HG03196 (cell line): Measurements from ENCODE around the gene COPS4.
"Not testable (repeated sequence)": the region's sequence is repeated elsewhere in the genome, so short reads cannot be mapped to it uniquely, and the experiment has no call there.

Experiments
- ATAC-seq: cut with Tn5 transposase; IDR thresholded peaks from one replicate; pipeline ENCODE4 v1.9.1; 2021; ENCODE audit not compliant: unreplicated experiment

Gene COPS4

GRCh38 chr4:83083925-83084475, 49.0 kb downstream of the COPS4 start:
- ATAC-seq, result no peak

GRCh38 chr4:83084956-83085355, 50.0 kb downstream of the COPS4 start:
- not testable (repeated sequence) for ATAC-seq

- ATAC-seq, result no peak
Measured at GRCh38 chr4:83089410-83090157, 54.6 kb downstream of the COPS4 start.

GRCh38 chr4:83093060-83093640, 58.2 kb downstream of the COPS4 start:
- no peak for ATAC-seq

DNA sequence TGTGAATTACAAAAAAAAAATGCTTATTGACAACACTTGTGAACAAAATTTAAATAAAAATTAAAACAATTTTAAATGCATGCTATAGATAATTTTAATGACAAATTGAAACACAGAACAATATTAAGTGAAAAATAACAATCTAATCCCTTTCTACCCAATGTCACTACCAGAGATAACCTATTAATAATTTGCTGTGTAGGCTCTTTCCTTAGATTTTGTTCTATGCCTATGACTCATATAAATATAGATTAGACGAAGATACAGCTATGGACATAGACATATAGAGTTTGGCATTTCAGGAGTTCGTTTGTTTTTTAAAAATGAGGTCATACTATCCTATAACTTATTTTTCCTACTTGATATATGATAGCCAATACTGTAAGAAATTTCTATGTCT, 61.4 kb downstream of the COPS4 start:
- ATAC-seq, result no peak

GRCh38 chr4:83104991-83105390, 70.0 kb downstream of the COPS4 start:
- ATAC-seq, result no peak

DNA sequence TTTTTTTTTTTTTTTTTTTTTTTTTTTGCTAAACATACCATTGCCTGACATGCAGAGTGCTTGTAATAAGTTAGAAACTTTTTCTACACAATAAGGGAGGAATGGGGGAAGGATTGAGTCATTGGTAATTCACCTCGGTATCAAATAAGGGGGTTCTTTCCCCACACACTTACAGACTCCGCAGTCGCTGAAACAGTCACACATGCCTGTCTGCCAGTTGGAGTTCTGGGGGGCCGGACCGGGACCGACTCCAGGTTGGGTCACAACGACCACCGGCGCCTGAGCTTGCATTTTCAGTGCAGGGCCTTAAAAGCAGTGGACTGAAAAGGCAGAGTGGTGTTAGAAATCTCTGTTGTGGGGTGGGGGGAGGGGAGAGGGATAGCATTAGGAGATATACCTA, 72.6 kb downstream of the COPS4 start:
- ATAC-seq, result no peak

GRCh38 chr4:83108101-83108861, 73.3 kb downstream of the COPS4 start:
- no peak for ATAC-seq

GRCh38 chr4:83109480-83110222, 74.7 kb downstream of the COPS4 start:
- peak; percentile 18 for ATAC-seq

- ATAC-seq, result peak; percentile 66
Measured at GRCh38 chr4:83110223-83110945, 75.4 kb downstream of the COPS4 start.

- no peak for ATAC-seq
Measured at GRCh38 chr4:83110970-83111750, 76.2 kb downstream of the COPS4 start.

DNA sequence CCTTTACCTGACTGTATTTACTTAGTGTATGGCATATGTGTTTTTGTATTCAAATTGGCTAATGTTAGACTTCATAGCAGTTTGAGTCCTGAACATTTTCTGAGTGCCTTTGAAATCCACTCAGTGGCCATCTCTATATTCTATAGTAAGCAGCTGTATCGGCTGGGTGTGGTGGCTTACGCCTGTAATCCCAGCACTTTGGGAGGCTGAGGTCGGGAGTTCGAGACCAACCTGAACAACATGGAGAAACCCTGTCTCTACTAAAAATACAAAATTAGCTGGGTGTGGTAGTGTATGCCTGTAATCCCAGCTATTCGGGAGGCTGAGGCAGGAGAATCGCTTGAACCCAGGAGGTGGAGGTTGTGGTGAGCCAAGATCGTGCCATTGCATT, 76.8 kb downstream of the COPS4 start:
- ATAC-seq, result not testable (repeated sequence)

GRCh38 chr4:83112231-83112630, 77.2 kb downstream of the COPS4 start:
- peak; percentile 32 for ATAC-seq

- no peak for ATAC-seq
Measured at GRCh38 chr4:83112678-83113428, 77.9 kb downstream of the COPS4 start.

GRCh38 chr4:83113429-83113786, 78.4 kb downstream of the COPS4 start:
- no peak for ATAC-seq

GRCh38 chr4:83114576-83114975, 79.6 kb downstream of the COPS4 start, which contains the start of gene PLAC8:
PLAC8 (minus strand) TSS chr4:83114729; CDS start chr4:83107921, 6,808 bp downstream.
- peak; percentile 44 for ATAC-seq

DNA sequence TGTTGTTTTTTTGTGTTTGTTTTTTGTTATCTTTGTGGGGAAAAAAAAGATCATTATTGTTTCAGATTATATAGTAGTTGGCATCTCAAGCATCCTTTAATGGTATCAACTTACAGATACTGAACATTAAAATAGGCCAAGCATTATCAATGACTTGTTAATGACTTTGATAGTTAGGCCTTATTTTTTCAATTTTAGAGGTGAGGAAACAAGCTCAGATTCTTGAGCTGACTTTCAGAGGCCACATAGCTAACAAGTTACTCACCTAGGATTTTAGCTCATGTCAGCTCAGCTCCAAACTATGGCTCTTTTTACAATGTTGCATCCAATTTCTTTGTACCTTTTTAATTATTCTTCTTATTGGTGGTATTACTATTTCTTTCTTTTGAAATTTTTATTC, 80.0 kb downstream of the COPS4 start:
- ATAC-seq, result no peak

GRCh38 chr4:83115656-83116285, 80.8 kb downstream of the COPS4 start:
- ATAC-seq, result no peak
